GM19395 (cell line): ENCODE measurements around the gene FARS2.

Experiments
- ATAC-seq: cut with Tn5 transposase; IDR thresholded peaks from one replicate; pipeline ENCODE4 v1.9.1; 2021; ENCODE audit warnings: mild to moderate bottlenecking, moderate library complexity; ENCODE audit not compliant: unreplicated experiment

FARS2 gene

DNA sequence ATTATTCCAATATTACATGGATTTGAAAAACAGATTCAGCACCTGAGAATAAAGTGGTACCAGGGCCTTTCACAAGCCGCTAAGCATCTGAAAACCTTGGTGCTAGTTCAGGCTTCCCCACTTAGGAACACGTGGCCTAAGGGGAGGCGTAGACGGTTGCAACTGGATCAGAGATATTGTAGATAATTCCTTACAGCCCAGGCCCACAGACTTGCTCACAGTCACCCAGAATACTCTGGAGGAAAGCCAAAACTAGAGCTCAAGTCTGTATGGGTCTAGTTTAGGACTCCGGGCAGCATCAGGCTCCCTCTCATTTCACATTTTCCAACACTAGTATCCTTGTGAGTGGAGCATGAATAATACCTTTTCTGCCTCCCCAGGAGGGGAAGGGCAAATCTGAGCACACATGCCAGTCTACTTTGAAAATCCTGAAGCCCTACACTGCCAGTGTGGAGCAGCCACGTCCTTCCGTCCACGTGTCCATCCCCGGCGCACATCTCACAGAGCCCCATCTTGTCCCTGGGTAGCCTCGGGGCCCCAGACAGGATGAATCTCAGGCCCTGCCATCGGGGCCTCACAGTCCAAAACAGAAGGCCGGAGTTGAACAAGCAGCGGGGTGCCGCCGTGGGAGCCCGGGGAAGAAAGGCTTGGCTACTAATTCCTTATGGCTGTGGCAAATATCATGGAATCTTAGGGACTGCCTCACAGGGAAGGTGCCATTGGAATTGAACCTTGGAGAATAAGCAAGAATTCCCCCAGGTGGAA, 446.1 kb downstream of the FARS2 start:
- ATAC-seq: no peak

DNA sequence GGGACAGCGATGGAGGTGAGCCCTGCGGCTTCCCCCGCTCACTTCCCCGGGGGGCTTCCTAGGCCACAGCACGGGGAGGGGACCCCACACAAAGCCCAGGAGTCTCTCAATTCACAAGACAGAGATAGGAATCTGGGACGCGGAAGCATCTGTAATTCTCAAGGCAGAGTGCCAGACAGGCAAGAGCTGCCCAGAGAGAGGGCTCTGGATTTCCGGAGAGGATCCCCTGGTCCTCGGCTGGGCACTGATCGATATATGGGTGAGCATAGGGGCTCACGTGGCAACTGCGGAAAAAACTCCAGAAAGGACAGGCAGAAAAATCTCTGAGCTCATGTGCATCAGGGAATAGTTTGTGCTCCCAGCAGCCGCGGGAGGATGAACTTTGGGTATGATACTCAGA, 449.2 kb downstream of the FARS2 start:
- no peak for ATAC-seq

GRCh38 chr6:5710936-5711335, 449.6 kb downstream of the FARS2 start:
- ATAC-seq: no peak

DNA sequence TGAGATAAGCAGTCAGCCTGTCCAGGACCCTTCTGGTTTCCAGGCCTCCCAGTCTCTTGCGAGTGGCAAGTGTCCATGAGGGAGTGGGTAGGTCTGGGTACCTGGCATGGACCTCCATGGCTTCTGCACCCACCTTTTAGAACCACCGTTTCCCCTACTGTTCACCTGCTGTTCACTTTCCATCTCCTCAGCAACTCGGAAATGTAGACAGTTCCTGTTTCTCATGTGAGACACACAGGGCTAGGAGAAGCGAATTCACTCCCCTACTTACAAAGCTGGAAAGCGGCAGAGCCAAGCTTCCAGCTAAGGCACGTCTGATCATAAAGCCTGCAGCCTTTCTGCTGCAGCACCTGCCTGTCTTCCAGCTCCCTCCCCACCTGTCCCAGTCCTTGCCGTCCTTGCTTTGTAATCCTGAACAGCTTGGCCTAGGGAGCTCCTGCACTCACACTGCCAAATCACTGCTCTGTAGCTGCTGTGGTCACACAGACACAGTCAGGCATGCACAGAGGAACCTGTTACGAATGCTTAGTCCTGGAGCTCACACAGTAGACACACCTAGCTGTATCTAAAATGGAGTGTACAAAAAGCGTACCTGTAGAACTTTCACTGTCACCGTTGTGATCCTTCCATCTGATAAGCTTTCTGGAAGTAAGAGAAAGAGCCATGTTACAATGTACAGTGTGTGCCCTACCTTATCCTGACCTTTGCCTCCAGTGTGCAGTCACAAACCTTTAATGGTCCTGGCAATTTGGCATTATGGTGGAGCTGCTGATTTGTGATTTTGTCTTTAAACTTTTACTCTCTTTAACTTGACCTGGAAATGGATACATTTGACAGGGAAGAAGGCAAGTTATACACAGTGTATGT, 451.3 kb downstream of the FARS2 start:
- no peak for ATAC-seq

GRCh38 chr6:5713519-5713918, 452.2 kb downstream of the FARS2 start:
- no peak for ATAC-seq

DNA sequence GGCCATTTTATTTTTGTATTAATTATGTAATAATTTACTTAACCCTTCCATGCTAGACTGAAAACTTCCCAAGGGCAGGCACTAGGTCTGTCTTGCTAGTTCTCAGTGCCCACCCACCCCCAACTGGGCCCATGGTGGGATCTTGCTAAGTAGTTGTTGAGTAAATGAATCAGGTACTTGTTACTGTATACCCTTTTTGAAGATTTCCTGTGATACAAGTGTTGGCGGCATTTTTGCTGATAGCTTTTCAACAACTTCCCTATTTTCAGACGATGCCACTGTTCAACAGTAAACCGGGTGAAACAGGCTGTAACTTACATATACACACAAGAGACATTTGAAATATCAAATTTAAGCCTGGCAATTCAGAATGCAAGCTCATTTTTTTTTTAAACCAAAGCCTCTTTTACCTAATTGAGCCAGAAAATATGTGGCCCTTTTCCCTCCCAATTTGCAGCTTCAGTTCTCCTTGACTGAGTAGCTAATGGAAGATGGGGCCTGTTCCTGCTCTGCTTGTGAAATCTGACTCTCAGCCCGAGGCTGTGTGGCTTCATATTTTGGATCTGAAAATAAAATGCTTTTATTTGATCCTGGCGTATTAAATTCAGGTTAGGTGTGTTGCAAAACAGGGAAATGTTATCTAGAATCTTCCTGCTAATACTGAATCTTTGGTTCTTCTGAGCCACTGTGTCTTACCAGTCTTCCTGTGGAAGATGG, 457.1 kb downstream of the FARS2 start:
- no peak for ATAC-seq

DNA sequence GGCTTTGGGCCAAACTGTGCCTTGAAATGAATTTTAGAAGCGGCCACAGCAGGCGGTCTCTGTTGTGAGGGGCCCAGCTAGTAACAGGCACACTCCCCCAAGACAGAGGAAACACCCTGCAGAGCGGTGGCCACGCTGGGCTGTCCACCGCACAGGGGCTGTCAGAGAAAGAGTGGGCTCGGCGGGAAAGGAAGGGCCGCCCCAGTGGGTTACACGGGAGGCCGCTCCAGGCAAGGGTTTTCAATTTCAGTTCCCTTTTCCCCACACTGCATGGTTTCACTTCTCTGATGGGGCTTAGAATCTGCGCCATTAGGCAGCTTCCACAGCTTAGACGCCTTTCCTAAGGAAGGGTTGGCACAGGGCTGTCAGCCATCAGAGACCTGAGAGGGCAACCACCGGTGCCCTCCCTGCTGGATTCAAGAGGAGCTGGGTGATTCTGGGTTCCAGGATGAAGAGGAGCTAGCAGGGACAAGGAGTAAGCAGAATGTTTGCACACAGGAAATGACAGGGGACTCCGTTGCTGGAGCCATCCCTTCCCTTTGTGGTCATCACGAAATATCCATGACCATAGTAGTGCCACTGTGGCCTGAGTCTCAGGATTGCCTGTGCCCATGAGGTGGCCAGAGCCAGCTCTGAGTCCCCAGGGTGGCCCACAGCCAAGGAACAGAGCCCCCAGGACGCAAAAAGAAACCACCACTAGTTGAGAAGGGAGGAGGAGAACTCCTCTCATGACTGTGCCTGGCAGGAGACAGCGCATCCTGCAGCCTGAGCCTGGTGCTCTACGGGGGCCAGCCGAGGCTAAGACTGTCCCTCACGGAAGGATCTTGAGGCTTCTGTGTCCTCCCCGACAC, 462.8 kb downstream of the FARS2 start:
- ATAC-seq: peak; percentile 97

DNA sequence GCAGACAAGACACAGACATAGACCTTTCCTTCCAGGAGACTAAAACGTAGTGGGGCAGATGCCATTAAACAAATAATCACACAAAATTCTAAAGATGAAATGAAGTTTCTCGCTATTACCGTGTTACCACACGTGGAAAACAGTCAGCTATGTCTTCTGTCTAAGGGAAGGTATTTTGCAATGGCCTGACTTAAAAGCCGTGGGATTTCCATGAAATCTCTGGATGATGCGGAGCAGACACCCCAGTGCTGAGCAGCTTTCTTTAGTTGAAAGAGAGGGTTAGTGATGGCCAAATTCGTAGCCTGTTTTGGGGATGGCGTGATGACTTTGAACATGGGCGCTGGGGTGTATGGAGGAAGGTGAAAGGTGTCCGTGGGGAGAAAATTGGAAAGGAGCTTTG, 463.6 kb downstream of the FARS2 start:
- no peak for ATAC-seq

GRCh38 chr6:5726976-5727718, 465.8 kb downstream of the FARS2 start:
- ATAC-seq: no peak

DNA sequence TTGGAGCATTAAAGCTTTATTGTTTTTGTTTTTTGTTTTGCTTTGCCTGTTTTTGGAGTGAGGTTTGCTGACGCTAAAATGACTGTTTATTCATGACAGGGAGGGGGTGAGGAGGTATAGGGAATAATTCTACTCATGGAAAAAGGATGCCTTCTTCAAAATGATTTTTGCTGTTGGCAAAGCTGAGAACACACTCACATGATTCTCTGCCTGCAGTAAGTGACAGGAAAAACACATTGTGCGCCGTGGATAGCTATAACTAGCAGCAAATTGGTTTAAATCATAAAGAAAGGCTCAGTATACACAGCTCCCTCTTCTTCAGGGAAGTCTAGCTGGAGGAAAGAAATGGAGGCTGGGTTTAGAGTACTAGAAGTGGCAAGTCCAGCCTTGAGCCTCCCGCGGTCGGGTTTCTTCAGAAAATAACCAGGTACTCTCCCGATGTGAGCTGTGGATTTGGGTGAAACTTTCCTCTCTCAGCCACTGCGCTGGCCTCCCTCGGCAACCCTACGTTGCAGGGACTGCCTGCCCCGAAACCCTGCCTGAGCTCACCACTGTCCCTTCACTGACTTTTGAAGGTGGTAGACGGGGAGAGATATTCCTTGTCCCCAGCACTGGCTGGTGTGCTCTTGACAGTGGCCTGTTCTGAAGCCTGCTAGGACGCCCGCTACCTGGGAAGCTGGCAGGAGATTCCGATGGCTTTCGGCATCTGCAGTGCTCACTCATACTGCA, 467.2 kb downstream of the FARS2 start:
- ATAC-seq: no peak

- ATAC-seq: no peak
Observed at GRCh38 chr6:5729080-5729434, 467.7 kb downstream of the FARS2 start.

DNA sequence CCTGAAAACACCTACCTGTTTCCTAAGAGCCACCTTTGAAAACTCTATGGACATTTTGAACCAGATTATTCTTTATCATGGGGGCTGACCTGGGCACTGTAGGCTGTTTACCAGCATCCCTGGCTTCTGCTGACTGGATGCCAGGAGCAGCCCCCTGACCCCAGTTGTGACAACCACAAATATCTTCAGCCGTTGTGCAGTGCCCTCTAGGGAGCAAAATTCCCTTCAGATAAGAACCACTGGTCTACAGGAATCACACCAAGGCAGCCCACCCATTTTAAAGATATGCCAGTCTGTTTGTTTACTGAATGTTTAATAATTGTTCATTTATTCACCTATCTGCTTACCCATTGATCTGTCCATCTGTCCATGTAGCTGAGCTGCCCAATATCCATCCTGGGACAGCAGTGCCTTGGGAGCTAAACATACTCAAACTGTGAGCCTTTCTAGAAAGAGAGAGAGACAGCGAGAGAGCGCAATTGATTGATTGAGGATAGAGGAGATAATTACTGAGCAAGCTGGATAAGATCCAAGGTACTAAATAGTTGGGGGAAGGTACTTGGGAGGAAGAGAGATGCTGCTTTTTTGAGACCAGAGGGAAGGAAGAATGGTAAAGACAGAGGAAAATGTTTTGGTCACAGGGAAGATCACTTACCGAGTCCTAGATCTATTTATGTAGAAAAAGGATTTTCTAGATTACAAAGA, 468.7 kb downstream of the FARS2 start:
- ATAC-seq: no peak

DNA sequence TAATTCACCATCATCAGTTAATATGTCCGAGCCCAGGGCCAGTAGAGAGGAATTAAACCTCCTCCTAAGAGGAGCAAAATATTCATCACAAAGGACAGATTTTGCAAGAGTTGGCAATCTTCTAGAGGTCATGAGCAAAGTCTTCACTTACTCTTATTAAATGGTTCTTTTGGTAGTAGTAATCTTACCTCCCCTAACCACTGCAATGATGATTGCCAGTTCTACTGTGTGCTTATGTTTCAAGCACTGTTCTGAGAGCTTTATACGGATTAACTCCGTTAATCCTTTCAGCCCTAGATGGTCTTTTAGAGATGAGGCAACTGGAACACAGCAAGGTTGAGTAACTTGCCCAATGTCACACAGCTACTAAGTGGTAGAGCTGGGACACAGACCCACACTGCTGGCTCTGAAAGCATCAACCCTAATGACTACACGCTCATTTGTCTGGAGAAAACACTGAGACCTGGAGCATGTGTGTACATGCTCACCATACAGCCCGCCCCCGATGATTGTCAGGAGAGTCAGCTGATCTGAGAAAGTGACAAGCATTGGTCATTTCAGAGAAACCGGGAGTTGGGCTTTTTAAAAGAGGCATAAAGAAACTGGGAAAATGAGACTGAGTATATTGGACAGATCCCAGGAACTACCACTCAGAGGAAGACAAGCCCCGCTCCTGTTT, 469.4 kb downstream of the FARS2 start:
- no peak for ATAC-seq

DNA sequence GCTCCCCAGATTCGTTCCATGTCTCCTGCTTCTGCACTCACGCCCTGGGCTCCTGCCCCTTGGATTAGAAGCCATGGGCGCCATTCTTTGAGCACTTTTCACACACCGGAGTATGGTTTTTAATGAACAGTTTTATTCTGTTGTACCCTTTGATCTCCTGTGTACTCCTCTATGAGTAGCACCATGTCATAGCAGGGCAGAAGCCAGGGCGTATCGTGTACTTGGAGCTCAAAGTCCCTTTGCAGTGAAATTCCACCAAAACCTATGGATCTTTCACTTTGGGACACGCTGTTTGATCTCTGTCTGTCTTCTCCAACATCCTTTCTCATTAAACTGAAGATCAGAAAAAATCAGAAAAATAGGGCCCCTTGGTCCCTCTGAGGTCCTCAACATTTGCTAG, 470.1 kb downstream of the FARS2 start:
- no peak for ATAC-seq

- no peak for ATAC-seq
Observed at GRCh38 chr6:5732496-5732895, 471.2 kb downstream of the FARS2 start.

- ATAC-seq: no peak
Observed at GRCh38 chr6:5736016-5736738, 474.9 kb downstream of the FARS2 start.

- no peak for ATAC-seq
Observed at GRCh38 chr6:5737460-5737859, 476.1 kb downstream of the FARS2 start.

GRCh38 chr6:5738211-5738610, 476.9 kb downstream of the FARS2 start:
- ATAC-seq: no peak
